Neutrophil (primary cell): ENCODE measurements around the gene RAB5A.

ENCODE experiments used
- H3K27ac ChIP-seq: fragments of 200-600 bp; sonication (generic); 2 replicates; pipeline ENCODE4 v1.5.1; 2016; ENCODE audit warnings: mild to moderate bottlenecking, moderate library complexity
- H3K27me3 ChIP-seq: fragments of 200-600 bp; sonication (generic); 2 replicates; pipeline ENCODE4 v1.6.0; 2016; ENCODE audit warnings: mild to moderate bottlenecking
- H3K36me3 ChIP-seq: fragments of 200-600 bp; sonication (generic); 2 replicates; pipeline ENCODE4 v1.5.1; 2017
- H3K4me1 ChIP-seq, 2 experiments: fragments of 200-600 bp in 1 of 2; sonication (generic) in 1 of 2; 1 replicate in 1 of 2; 2 replicates in 1 of 2; pipeline versions ENCODE4 v1.5.1 to v1.6.1; 2013 to 2016; ENCODE audit warnings: low read depth in 1 of 2, low read length in 1 of 2, mild to moderate bottlenecking in 1 of 2, moderate library complexity in 1 of 2; ENCODE audit not compliant: control insufficient read depth in 1 of 2, insufficient read depth in 1 of 2
- H3K4me3 ChIP-seq, 2 experiments: fragments of 200-600 bp in 1 of 2; sonication (generic) in 1 of 2; 1 replicate in 1 of 2; 2 replicates in 1 of 2; pipeline ENCODE4 v1.5.1; 2013 to 2016; ENCODE audit warnings: low read depth in 1 of 2, low read length in 1 of 2, mild to moderate bottlenecking in 1 of 2, moderate library complexity in 1 of 2
- H3K9me3 ChIP-seq: fragments of 200-600 bp; sonication (generic); 2 replicates; pipeline ENCODE4 v1.5.1; 2016
- CTCF ChIP-seq: fragments of 200-600 bp; sonication (generic); IDR thresholded peaks from 2 replicates; pipeline ENCODE4 v1.5.1; 2016; ENCODE audit warnings: antibody characterized with exemption

Gene RAB5A

GRCh38 chr3:19903649-19904048 lies 43.2 kb upstream of the RAB5A start:
- H3K4me3 ChIP-seq = no peak overlapping the region
- H3K9me3 ChIP-seq = no peaks in the 10 kb centered on the region
- peaks cover 18 to 22% of the 10 kb centered on the region in 2 experiments for H3K4me1 ChIP-seq
- H3K27me3 ChIP-seq = no peaks in the 10 kb centered on the region
- H3K27ac ChIP-seq = no peak overlapping the region
- no peaks in the 10 kb centered on the region for H3K36me3 ChIP-seq
- no peak for TF ChIP-seq CTCF

- no peaks in the 10 kb centered on the region for H3K9me3 ChIP-seq
- H3K27me3 ChIP-seq = no peaks in the 10 kb centered on the region
- no peak for TF ChIP-seq CTCF
- no peak overlapping the region for H3K4me3 ChIP-seq
- peaks cover 0 to 2% of the 10 kb centered on the region in 2 experiments for H3K4me1 ChIP-seq
- H3K27ac ChIP-seq = no peak overlapping the region
- H3K36me3 ChIP-seq = no peaks in the 10 kb centered on the region
These were observed 39.4 kb upstream of the RAB5A start for GRCh38 chr3:19907523-19907922.

- H3K36me3 ChIP-seq = no peaks in the 10 kb centered on the region
- no peaks in the 10 kb centered on the region for H3K27me3 ChIP-seq
- H3K4me1 ChIP-seq = no peaks in the 10 kb centered on the region
- H3K27ac ChIP-seq = no peak overlapping the region
- H3K4me3 ChIP-seq = no peak overlapping the region
- TF ChIP-seq CTCF = no peak
- H3K9me3 ChIP-seq = no peaks in the 10 kb centered on the region
These were observed 35.4 kb upstream of the RAB5A start for GRCh38 chr3:19911452-19911851.

GRCh38 chr3:19917167-19917566 lies 29.7 kb upstream of the RAB5A start:
- no peaks in the 10 kb centered on the region for H3K9me3 ChIP-seq
- no peak for TF ChIP-seq CTCF
- no peaks in the 10 kb centered on the region for H3K27me3 ChIP-seq

GRCh38 chr3:19920401-19921080 lies 26.4 kb upstream of the RAB5A start:
- no peaks in the 10 kb centered on the region for H3K4me1 ChIP-seq
- no peaks in the 10 kb centered on the region for H3K9me3 ChIP-seq
- no peak overlapping the region for H3K27ac ChIP-seq
- no peak overlapping the region for H3K4me3 ChIP-seq
- H3K27me3 ChIP-seq = peaks cover 3% of the 10 kb centered on the region
- TF ChIP-seq CTCF = no peak
- H3K36me3 ChIP-seq = no peaks in the 10 kb centered on the region

More at GRCh38 chr3:19917167-19917566, 29.7 kb upstream of the RAB5A start:
- Histone ChIP-seq H3K4me1 (no peaks in the 10 kb centered on the region), H3K4me3 (no peak overlapping the region), H3K27ac (no peak overlapping the region), H3K36me3 (no peaks in the 10 kb centered on the region)
